ENCODE measurements around the gene CISH. TPM values are rescaled to one million over a fixed set of nuclear protein-coding genes. Genes with fewer than 3 reads are reported as not detected.

CISH gene
- total RNA-seq, 1 donor from 2014 or later, result 0.32 TPM

GRCh38 chr3:50581459-50581842 is 30.1 kb downstream of the CISH start:
- H3F3A ChIP-seq (ENCODE audit: low read depth), result no peaks in the 10 kb centered on the region
- H3K27ac ChIP-seq, result no peak overlapping the region
- H3K27me3 ChIP-seq, result no peaks in the 10 kb centered on the region
- H3K79me2 ChIP-seq (ENCODE audit: low read depth), result no peaks in the 10 kb centered on the region
- Mint-ChIP-seq H3K36me3 (peaks cover 3% of the 10 kb centered on the region), H3K4me1 (no peaks in the 10 kb centered on the region), H3K27ac (no peak overlapping the region), H3K9me3 (no peaks in the 10 kb centered on the region), H3K27me3 (ENCODE audit: insufficient read depth, low read depth) (no peaks in the 10 kb centered on the region), H3K4me3 (no peak overlapping the region)
- H4K20me1 ChIP-seq (ENCODE audit: low read depth), result no peaks in the 10 kb centered on the region
- no peak overlapping the region for H2AFZ ChIP-seq (replicated peaks)
- H3K4me3 ChIP-seq, result no peak overlapping the region
- H3K36me3 ChIP-seq, result no peaks in the 10 kb centered on the region
- no peaks in the 10 kb centered on the region for H3K4me1 ChIP-seq
- no peak for DNase-seq (ENCODE audit: low spot score)
- no peak overlapping the region for H3K9ac ChIP-seq
- H3K9me3 ChIP-seq (ENCODE audit: low read depth), result no peaks in the 10 kb centered on the region
- no peak overlapping the region for H3K4me2 ChIP-seq
- TF ChIP-seq CTCF (IDR thresholded peaks at IDR 0.05), result no peak
- TF ChIP-seq EZH2 (IDR thresholded peaks at IDR 0.05), result no peak
- TF ChIP-seq EZH2phosphoT487 (IDR thresholded peaks at IDR 0.05), result no peak

GRCh38 chr3:50580683-50581458 is 30.7 kb downstream of the CISH start:
- no peak for DNase-seq (ENCODE audit: low spot score)
- Histone ChIP-seq H3K79me2 (ENCODE audit: low read depth) (no peaks in the 10 kb centered on the region), H4K20me1 (ENCODE audit: low read depth) (no peaks in the 10 kb centered on the region), H3K36me3 (no peaks in the 10 kb centered on the region), H2AFZ (replicated peaks) (no peak overlapping the region), H3K4me2 (no peak overlapping the region), H3K9ac (no peak overlapping the region), H3K4me1 (no peaks in the 10 kb centered on the region), H3K27me3 (no peaks in the 10 kb centered on the region), H3K27ac (no peak overlapping the region), H3F3A (ENCODE audit: low read depth) (no peaks in the 10 kb centered on the region), H3K4me3 (no peak overlapping the region), H3K9me3 (ENCODE audit: low read depth) (no peaks in the 10 kb centered on the region)
- H3K4me1 Mint-ChIP-seq, result no peaks in the 10 kb centered on the region
- no peak overlapping the region for H3K27ac Mint-ChIP-seq
- H3K27me3 Mint-ChIP-seq (ENCODE audit: insufficient read depth, low read depth), result no peaks in the 10 kb centered on the region
- H3K9me3 Mint-ChIP-seq, result no peaks in the 10 kb centered on the region
- H3K36me3 Mint-ChIP-seq, result peaks cover 3% of the 10 kb centered on the region
- no peak for TF ChIP-seq CTCF (IDR thresholded peaks at IDR 0.05)
- no peak for TF ChIP-seq EZH2 (IDR thresholded peaks at IDR 0.05)
- TF ChIP-seq EZH2phosphoT487 (IDR thresholded peaks at IDR 0.05), result no peak
- H3K4me3 Mint-ChIP-seq, result no peak overlapping the region

- Histone ChIP-seq H3K4me1 (no peaks in the 10 kb centered on the region), H3K79me2 (ENCODE audit: low read depth) (no peaks in the 10 kb centered on the region), H4K20me1 (ENCODE audit: low read depth) (no peaks in the 10 kb centered on the region), H3K27me3 (no peaks in the 10 kb centered on the region), H3F3A (ENCODE audit: low read depth) (no peaks in the 10 kb centered on the region), H3K4me3 (no peak overlapping the region), H3K36me3 (no peaks in the 10 kb centered on the region), H3K9me3 (ENCODE audit: low read depth) (no peaks in the 10 kb centered on the region), H3K9ac (no peak overlapping the region), H3K27ac (no peak overlapping the region), H2AFZ (replicated peaks) (no peak overlapping the region), H3K4me2 (no peak overlapping the region)
- no peaks in the 10 kb centered on the region for H3K4me1 Mint-ChIP-seq
- H3K27ac Mint-ChIP-seq, result no peak overlapping the region
- peaks cover 2% of the 10 kb centered on the region for H3K27me3 Mint-ChIP-seq (ENCODE audit: insufficient read depth, low read depth)
- TF ChIP-seq CTCF (IDR thresholded peaks at IDR 0.05) (no peak), EZH2 (IDR thresholded peaks at IDR 0.05) (no peak), EZH2phosphoT487 (IDR thresholded peaks at IDR 0.05) (no peak)
- H3K9me3 Mint-ChIP-seq, result no peaks in the 10 kb centered on the region
- no peak for DNase-seq (ENCODE audit: low spot score)
- no peak overlapping the region for H3K4me3 Mint-ChIP-seq
- H3K36me3 Mint-ChIP-seq, result peaks cover 3% of the 10 kb centered on the region
These were observed 34.2 kb downstream of the CISH start for GRCh38 chr3:50577348-50577747.
